C1 segment of cervical spinal cord (tissue), 14 donors: ENCODE measurements around the gene NIN.

Experiments used
- DNase-seq, 14 donors: peaks; one replicate each; lab custom pipeline; 2025; lab: John Stamatoyannopoulos, UW

Gene NIN

DNA sequence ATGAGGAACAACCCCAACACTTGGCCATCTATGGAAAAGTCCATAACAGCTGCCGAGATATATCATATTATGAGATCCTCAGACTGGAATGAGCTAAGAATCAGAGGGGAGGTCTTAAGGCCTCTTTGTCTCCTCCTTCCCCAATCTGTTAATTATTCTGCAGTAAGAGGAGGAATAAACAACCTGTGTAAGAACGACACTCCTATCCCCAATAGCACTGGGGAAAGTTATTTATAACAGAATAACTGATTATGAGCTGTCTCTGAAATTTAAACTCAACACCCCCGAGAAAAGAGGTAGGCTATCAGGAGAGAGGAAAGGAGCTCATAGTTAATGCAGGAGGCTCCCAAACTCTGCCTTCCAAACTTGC, 68.0 kb downstream of the NIN start:
- no peak for DNase-seq

GRCh38 chr14:50762001-50762930, 68.7 kb downstream of the NIN start:
- no peak for DNase-seq

DNA sequence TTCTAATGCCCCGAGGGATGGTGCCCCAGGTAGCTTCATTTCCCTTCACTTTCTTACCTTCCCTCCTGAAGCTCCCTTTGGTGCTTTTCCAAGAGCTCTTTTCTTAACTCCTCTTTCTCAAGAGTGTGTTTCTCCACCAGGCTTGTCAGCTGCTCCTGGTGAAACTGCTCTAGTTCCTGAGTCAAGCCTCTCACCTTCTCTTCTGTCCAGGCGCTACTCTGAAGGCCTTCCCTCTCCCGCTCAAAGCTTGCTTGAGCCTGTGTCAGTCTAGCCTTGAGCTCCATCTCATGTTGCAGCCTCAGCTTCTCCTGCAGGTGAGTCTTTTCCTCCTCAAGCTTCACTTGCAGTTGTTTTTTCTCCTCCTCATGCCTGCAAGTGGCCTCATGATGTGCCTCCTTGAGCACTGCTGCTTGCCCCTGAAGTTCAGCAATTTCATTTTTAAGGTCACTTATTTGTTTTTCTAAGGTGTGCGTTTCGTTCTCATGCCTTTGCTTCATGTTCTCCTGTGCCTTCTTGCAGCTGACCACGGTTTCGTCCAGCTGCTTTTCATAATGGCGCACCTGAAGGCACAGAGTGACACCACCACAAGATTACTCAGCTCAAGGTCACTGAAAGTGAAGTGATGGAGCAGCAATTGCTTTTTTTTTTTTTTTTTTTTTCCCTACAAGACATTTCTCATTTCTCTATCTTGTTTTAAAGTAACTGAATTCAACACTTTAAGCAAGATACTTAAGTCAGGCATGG, 71.0 kb downstream of the NIN start:
- DNase-seq, result no peak

DNA sequence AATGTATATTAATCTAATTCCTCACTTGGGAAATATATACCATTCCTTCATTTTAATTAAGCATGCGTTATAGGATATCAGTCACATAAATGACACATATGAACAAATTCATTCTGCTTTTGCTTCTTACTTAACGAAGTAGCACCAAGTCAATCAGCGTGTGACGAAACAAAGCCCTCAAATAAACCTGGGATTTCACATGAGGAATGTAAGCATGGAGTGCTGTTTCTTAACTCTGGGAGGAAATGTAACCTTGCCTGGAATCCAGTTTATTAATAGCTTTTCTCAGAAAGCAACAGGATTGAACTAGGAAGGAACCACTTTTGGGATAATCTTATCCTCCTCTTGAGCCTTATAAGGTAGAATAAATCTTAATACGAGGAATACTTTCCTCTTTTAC, 72.0 kb downstream of the NIN start:
- no peak for DNase-seq

DNA sequence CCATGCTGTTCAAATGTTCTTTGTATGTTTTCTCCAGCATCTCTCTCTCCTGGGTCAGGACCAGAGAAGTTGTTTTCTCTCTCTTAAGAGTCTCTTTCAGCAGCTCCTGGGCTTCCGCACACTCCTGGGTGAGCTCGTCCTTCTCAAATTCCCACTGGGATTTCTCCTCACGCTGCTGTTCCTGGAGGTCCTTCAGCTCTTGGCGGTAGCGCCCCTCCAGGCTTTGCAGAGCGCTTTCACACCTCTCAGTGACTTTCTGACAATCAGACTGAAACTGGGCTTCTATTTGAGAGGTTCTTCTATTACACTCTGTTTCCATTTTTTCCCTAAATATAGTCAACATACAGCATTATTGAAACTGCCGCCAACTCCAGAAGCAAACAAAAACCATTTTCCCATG, 72.7 kb downstream of the NIN start:
- no peak for DNase-seq

DNA sequence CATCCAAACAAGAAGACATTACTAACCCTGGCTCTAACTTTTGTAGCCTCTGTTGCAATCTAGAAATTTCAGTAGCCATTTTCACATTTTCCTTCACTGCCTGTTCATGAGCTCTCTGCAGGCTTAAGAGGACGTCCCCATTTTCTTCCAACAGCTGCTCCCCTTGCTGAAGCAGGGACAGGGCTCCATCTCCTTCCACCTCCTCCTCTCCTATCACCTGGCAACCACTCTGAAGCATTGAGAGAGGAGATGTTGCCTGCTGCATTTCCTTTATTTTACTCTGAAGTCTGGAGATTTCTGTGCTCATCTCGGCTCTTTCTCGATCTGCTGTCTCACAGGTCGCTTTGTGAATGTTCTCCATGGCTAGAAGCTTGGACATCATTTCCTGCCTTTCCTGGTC, 73.3 kb downstream of the NIN start:
- no peak for DNase-seq

DNA sequence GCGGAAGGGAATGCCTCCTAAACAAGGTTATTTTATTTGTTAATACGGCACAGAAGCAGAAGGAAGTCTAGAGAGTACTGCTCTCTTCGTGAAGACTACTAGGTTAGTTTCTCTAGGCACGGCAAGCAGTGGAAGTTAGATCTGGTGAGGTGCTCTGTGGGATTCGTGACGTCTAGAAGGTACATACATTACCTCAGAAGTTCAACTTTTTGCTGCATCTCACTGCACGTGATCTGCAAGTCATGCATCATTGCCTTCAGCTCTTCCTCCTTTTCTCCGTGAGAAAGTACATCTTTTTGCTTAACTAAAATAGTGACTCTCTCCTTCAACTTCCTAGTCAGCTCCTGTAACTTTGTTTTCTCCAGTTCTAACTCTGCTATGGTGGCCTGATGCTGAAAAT, 74.7 kb downstream of the NIN start:
- no peak for DNase-seq

GRCh38 chr14:50750323-50750722, 80.6 kb downstream of the NIN start:
- no peak for DNase-seq

DNA sequence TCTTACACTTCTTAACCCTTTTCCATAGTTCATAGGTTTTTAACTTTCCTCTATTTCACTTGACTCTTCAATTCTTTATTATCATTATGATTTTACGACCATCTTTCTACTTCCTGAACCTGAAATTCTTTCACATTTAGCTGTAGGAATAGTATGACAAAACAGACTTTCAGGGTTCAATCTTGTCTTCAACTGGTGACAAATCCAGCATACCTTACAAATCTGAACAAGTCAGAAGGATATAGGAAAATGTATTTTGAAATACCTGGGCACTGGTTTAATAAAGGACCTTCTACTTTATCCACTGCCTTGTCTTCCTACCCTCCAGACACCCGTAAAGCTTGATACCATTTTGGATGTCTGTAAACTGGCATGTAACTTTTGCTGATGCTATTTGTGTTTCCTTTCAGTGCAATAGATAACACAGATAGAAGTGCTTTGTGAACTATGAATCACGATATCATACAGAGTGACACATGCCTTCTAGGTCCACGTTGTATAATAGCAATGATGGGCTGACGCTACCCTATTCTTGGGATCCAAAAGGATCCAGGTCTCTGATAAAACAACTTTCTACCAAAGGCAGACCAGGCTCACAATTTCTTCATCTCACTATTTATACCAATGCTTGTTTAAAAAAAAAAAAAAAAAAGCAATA, 85.4 kb downstream of the NIN start:
- DNase-seq, result no peak

- peak in 1 of 14 donors; percentile 16 for DNase-seq
These were observed 86.7 kb downstream of the NIN start for GRCh38 chr14:50744231-50744630.

GRCh38 chr14:50741567-50741966, 89.4 kb downstream of the NIN start:
- no peak for DNase-seq

GRCh38 chr14:50740856-50741255, 90.1 kb downstream of the NIN start:
- no peak for DNase-seq

DNA sequence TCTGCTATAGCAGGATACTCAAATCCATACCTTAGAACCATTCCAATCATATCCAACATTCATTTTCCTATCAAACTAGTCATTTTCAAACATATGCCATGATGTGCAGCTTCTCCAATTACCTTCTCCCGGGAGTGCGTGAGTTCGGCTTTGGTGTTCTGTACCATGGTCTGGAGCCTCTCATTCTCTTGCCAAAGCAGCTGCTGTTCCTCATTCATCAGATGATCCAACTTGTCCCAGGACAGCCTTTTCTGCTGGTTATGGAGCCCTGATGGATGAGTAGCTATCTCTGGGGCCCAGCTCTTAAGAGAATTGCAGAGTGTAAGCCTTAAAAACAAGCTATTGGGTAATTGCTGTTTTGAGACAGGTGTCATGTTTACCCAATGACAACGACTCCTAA, 91.8 kb downstream of the NIN start:
- DNase-seq, result no peak

- no peak for DNase-seq
These were observed 94.0 kb downstream of the NIN start for GRCh38 chr14:50736932-50737419.

GRCh38 chr14:50734950-50735695, 95.8 kb downstream of the NIN start:
- DNase-seq, result no peak

DNA sequence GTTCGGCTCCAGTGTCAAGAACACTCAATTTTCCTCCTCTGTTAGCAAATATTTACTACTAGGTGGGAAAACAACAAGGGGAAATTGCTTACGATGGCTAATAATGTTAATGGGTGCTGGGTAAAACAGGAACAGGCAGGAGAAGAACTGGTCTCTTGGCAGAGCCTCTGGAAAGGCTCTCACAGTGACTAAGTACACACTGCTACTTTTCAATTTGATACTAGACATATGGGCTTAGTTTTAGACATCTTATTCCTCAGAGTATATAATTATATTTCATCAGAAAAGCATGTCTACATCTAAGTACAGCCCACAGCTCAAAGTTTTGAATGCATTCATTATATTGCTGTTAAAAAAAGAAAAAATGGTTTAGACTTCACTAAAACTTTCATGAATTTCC, 97.5 kb downstream of the NIN start:
- no peak for DNase-seq

DNA sequence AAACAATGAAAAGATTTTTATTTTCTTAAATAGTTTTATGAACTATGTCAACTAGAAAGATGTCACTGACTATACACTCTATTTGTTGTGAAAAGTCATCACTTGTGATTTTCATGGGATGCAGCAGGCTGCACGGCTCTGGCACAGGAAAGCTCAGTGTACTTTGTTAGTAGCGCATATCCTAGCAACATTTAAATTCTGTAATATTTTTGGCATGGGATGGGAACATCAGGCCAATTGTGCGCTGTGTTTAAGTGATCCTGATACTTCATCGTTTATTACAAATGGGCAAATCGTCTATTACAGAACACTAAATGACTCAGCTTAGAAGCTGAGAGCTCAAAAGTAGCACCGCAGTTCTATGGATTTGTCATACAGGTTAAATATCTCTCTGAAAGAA, 102.1 kb downstream of the NIN start:
- DNase-seq, result no peak

DNA sequence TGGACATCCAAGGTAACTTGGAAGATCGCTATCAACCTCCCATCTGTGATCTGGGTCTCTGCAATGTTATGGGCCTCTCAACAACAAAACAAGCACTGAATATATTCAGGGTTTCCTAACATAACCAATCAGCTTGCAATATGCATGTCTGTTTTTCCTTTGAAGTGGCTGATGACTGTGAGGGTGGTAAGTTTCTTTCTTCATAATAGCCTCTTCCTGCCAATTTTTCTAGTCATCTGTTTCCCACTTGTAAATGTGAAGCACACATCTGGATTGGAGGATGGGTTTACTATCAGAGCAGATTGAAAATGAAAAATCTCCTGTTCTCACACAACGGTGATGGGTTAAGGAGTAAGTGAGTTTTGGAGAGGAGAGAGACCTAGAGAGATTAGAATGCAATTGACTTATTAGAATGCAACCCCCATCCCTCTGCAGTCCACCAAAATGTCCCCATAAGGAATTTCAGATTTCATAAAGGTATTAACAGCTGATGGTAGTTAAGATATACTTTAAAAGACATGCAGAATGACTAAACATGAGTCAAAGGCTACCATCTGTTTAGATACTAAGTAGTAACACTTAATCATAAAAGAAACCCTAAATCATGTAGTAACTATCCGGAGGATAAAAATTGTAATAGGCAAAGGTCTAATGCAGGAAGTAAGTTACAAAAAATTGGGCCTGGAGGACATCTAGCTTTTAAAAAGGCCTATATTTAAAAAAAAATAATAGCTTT, 104.4 kb downstream of the NIN start:
- no peak for DNase-seq

DNA sequence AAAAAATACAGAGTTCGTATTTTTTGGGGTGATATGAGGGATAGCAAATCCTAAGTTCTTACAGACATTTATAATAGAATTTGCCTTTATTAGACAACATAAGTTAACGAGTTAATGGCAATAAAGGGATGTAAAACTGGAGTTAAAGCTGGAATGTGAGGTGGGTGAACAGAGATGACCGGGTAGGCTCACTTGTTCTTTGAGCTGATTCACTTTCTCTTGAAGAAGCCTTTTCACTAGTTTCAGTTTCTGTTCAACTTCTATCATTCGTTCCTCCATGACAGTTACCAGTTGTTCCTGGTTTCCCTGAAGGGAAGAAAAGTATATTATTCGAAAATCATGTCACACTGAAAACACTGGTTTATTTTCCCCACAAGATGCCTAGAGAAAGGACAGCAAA, 105.2 kb downstream of the NIN start:
- no peak for DNase-seq

- no peak for DNase-seq
These were observed 110.8 kb downstream of the NIN start for GRCh38 chr14:50719911-50720759.
